SK-N-SH treated with all-trans-retinoic acid at 6 μM for 48 hours (cell line): Measurements from ENCODE around the gene VSTM4.

Source experiments
- ATAC-seq: fragments of 200-7000 bp; cut with Tn5 transposase; 3 replicates; pipeline ENCODE4 v1.9.1; 2020; ENCODE audit warnings: mild to moderate bottlenecking, moderate library complexity
- ARNTL ChIP-seq: fragments of 450-650 bp; formaldehyde crosslinking; IDR thresholded peaks from 2 replicates; pipeline ENCODE4 v1.5.0; 2020; ENCODE audit warnings: low read depth, mild to moderate bottlenecking, moderate library complexity, borderline replicate concordance
- BACH2 ChIP-seq: fragments of 250-450 bp; sonication (Bioruptor Pico); IDR thresholded peaks from 2 replicates; pipeline ENCODE4 v1.9.0; 2021; ENCODE audit warnings: mild to moderate bottlenecking, borderline replicate concordance
- CREB5 ChIP-seq: fragments of 250-450 bp; sonication (Bioruptor Pico); IDR thresholded peaks from 2 replicates; pipeline ENCODE4 v1.5.1; 2020; ENCODE audit warnings: low read depth, mild to moderate bottlenecking, moderate library complexity
- CSDC2 ChIP-seq: fragments of 250-450 bp; sonication (Bioruptor Pico); IDR thresholded peaks from 2 replicates; pipeline ENCODE4 v1.5.0; 2020; ENCODE audit warnings: mild to moderate bottlenecking, moderate library complexity
- ESRRG ChIP-seq: fragments of 250-450 bp; sonication (Bioruptor Pico); IDR thresholded peaks from 2 replicates; pipeline ENCODE4 v1.6.1; 2021; ENCODE audit warnings: mild to moderate bottlenecking
- GLIS3 ChIP-seq: fragments of 250-450 bp; sonication (Bioruptor Pico); IDR thresholded peaks from 2 replicates; pipeline ENCODE4 v1.5.0; 2020; ENCODE audit warnings: mild to moderate bottlenecking, moderate library complexity
- ISL1 ChIP-seq: fragments of 250-450 bp; sonication (Bioruptor Pico); IDR thresholded peaks from 2 replicates; pipeline ENCODE4 v2.1.2; 2022; ENCODE audit warnings: mild to moderate bottlenecking, moderate library complexity
- OSR1 ChIP-seq: fragments of 250-450 bp; sonication (Bioruptor Pico); IDR thresholded peaks from 2 replicates; pipeline ENCODE4 v1.8.0; 2022; ENCODE audit warnings: moderate library complexity, mild to moderate bottlenecking, inconsistent platforms
- PATZ1 ChIP-seq: fragments of 250-450 bp; sonication (Bioruptor Pico); IDR thresholded peaks from 2 replicates; pipeline ENCODE4 v1.8.0; 2020; ENCODE audit warnings: mild to moderate bottlenecking, moderate library complexity, borderline replicate concordance
- POU6F1 ChIP-seq: fragments of 250-450 bp; sonication (Bioruptor Pico); IDR thresholded peaks from 2 replicates; pipeline ENCODE4 v1.8.0; 2021; ENCODE audit warnings: low read depth, mild to moderate bottlenecking, moderate library complexity, borderline replicate concordance
- RARB ChIP-seq: fragments of 250-450 bp; sonication (Bioruptor Pico); IDR thresholded peaks from 2 replicates; pipeline ENCODE4 v1.8.0; 2021; ENCODE audit warnings: mild to moderate bottlenecking, moderate library complexity
- SNAI2 ChIP-seq: fragments of 250-450 bp; sonication (Bioruptor Pico); IDR thresholded peaks from 2 replicates; pipeline ENCODE4 v1.5.0; 2020; ENCODE audit warnings: mild to moderate bottlenecking, moderate library complexity
- TOX ChIP-seq: fragments of 250-450 bp; sonication (Bioruptor Pico); IDR thresholded peaks from 2 replicates; pipeline ENCODE4 v1.8.0; 2021; ENCODE audit warnings: mild to moderate bottlenecking, moderate library complexity, borderline replicate concordance
- TSHZ2 ChIP-seq: fragments of 250-450 bp; sonication (Bioruptor Pico); IDR thresholded peaks from 2 replicates; pipeline ENCODE4 v1.5.0; 2020; ENCODE audit warnings: mild to moderate bottlenecking, moderate library complexity
- ZC3H10 ChIP-seq: fragments of 250-450 bp; sonication (Bioruptor Pico); IDR thresholded peaks from 2 replicates; pipeline ENCODE4 v1.5.1; 2021; ENCODE audit warnings: mild to moderate bottlenecking, moderate library complexity
- ZFP3 ChIP-seq: fragments of 250-450 bp; sonication (Bioruptor Pico); IDR thresholded peaks from 2 replicates; pipeline ENCODE4 v1.5.0; 2020; ENCODE audit warnings: mild to moderate bottlenecking, moderate library complexity
- ZFP30 ChIP-seq: fragments of 450-650 bp; formaldehyde crosslinking; IDR thresholded peaks from 2 replicates; pipeline ENCODE4 v1.5.0; 2022; ENCODE audit warnings: mild to moderate bottlenecking, moderate library complexity
- ZNF565 ChIP-seq: fragments of 450-650 bp; formaldehyde crosslinking; conservative IDR thresholded peaks from 2 replicates; pipeline ENCODE4 v1.5.0; 2020; ENCODE audit warnings: low read depth, mild to moderate bottlenecking, moderate library complexity
- ZNF70 ChIP-seq: fragments of 450-650 bp; formaldehyde crosslinking; IDR thresholded peaks from 2 replicates; pipeline ENCODE4 v1.5.0; 2020; ENCODE audit warnings: mild to moderate bottlenecking, moderate library complexity
- ZNF8 ChIP-seq: fragments of 450-650 bp; formaldehyde crosslinking; IDR thresholded peaks from 2 replicates; pipeline ENCODE4 v1.5.0; 2020; ENCODE audit warnings: mild to moderate bottlenecking, moderate library complexity
- TF ChIP-seq, protein P1 (sequence below): fragments of 250-450 bp; sonication (Bioruptor Pico); IDR thresholded peaks from 2 replicates; pipeline ENCODE4 v1.5.1; 2021; ENCODE audit warnings: mild to moderate bottlenecking, moderate library complexity

Gene VSTM4

DNA sequence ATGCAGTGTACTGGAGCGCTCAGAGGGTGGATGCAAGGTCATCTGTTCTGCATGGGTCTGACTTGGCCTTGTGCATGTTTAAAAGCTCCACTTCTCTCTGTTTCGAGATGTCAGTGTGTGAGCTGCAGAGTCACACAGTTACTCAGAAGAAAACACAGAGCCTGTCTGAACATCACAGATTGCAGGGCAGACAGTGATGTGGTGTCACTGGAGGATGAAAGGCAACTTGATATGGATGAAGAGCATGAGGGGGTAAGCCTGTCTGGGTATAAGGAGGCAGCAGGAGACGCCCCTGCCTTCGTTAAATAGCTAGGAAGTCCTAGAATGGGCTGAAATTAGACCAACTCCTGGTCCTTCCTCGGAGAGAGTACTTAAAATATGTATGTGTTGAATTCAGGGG lies 108.2 kb downstream of the VSTM4 start:
- ATAC-seq, result no peak
- no peak for TF ChIP-seq SNAI2 (CRISPR knock-in tag)
- no peak for TF ChIP-seq ZNF8 (CRISPR knock-in tag)
- no peak for TF ChIP-seq RARB (CRISPR knock-in tag)
- TF ChIP-seq ZNF565 (CRISPR knock-in tag), result no peak
- no peak for TF ChIP-seq POU6F1 (CRISPR knock-in tag)
- TF ChIP-seq PATZ1 (CRISPR knock-in tag), result no peak
- TF ChIP-seq ZC3H10, result no peak
- no peak for TF ChIP-seq ARNTL (CRISPR knock-in tag)
- TF ChIP-seq CSDC2 (CRISPR knock-in tag), result no peak
- no peak for TF ChIP-seq TSHZ2 (CRISPR knock-in tag)
- no peak for TF ChIP-seq ZFP30 (CRISPR knock-in tag)
- no peak for TF ChIP-seq TOX (CRISPR knock-in tag)
- TF ChIP-seq GLIS3 (CRISPR knock-in tag), result no peak
- no peak for TF ChIP-seq OSR1 (CRISPR knock-in tag)
- TF ChIP-seq ESRRG (CRISPR knock-in tag), result no peak
- no peak for TF ChIP-seq CREB5 (CRISPR knock-in tag)
- TF ChIP-seq ZFP3, result no peak
- no peak for TF ChIP-seq ISL1 (CRISPR knock-in tag)
- no peak for TF ChIP-seq BACH2 (CRISPR knock-in tag)
- no peak for TF ChIP-seq ZNF70 (CRISPR knock-in tag)
- TF ChIP-seq, all 23 proteins: peak for 0

DNA sequence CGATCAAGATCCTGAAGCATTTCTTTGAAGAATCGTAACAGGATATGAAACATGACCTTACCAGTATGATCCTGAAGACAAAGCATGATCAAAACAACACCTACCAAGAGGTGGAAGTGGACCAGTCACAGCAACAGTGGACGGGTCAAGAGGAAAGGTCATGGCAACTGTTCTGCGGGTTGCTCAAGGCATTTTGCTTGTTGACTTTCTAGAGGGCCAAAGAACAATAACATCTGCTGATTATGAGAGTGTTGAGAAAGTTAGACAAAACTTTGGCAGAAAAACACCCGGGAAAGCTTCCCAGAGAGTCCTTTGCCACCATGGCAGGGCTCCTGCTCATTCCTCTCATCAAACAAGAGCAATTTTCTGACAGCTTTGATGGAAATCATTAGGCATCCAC lies 110.1 kb downstream of the VSTM4 start:
- TF ChIP-seq ZFP3 (no peak), RARB (CRISPR knock-in tag) (no peak), SNAI2 (CRISPR knock-in tag) (no peak), ZC3H10 (no peak), BACH2 (CRISPR knock-in tag) (no peak), GLIS3 (CRISPR knock-in tag) (no peak), POU6F1 (CRISPR knock-in tag) (no peak), ARNTL (CRISPR knock-in tag) (no peak), TOX (CRISPR knock-in tag) (no peak), ZFP30 (CRISPR knock-in tag) (no peak), ESRRG (CRISPR knock-in tag) (no peak)
- TF ChIP-seq, protein P1, sequence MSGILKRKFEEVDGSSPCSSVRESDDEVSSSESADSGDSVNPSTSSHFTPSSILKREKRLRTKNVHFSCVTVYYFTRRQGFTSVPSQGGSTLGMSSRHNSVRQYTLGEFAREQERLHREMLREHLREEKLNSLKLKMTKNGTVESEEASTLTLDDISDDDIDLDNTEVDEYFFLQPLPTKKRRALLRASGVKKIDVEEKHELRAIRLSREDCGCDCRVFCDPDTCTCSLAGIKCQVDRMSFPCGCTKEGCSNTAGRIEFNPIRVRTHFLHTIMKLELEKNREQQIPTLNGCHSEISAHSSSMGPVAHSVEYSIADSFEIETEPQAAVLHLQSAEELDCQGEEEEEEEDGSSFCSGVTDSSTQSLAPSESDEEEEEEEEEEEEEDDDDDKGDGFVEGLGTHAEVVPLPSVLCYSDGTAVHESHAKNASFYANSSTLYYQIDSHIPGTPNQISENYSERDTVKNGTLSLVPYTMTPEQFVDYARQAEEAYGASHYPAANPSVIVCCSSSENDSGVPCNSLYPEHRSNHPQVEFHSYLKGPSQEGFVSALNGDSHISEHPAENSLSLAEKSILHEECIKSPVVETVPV (CRISPR knock-in tag), result no peak
- ATAC-seq, result no peak
